HEK293 (cell line): ENCODE results near the gene KLC1.

Experiments
- CTCF ChIA-PET: fragments of 350-600 bp; formaldehyde crosslinking; extraction: SDS; loops from one replicate; lab custom pipeline; 2021; ENCODE audit warnings: antibody characterized with exemption; lab: Yijun Ruan, JAX
- POLR2A ChIA-PET: fragments of 300-600 bp; formaldehyde crosslinking; extraction: SDS; loops from one replicate; lab custom pipeline; 2020; ENCODE audit warnings: antibody characterized with exemption, inconsistent platforms; lab: Yijun Ruan, JAX
- H3K27ac ChIP-seq: fragments of 200-500 bp; sonication (Bioruptor generic); 2 replicates; pipeline ENCODE4 v1.5.1; 2014; ENCODE audit warnings: low read depth, low read length, control low read depth, inconsistent platforms; ENCODE audit errors: extremely low read depth
- H3K36me3 ChIP-seq, 2 experiments: fragments of 200-500 bp in 1 of 2; sonication (Bioruptor generic) in 1 of 2; 1 replicate in 1 of 2; 2 replicates in 1 of 2; pipeline ENCODE4 v1.5.1; 2014 to 2017; ENCODE audit warnings: inconsistent platforms in 2 of 2, low read length in 2 of 2; ENCODE audit not compliant: control insufficient read depth in 2 of 2, insufficient read depth in 1 of 2
- H3K4me1 ChIP-seq: fragments of 200-500 bp; sonication (Bioruptor generic); 2 replicates; pipeline ENCODE4 v1.5.1; 2014; ENCODE audit warnings: mild to moderate bottlenecking, low read length, inconsistent platforms; ENCODE audit not compliant: control insufficient read depth, insufficient read depth
- H3K4me3 ChIP-seq: 2 replicates; pipeline ENCODE4 v1.5.1; 2011; ENCODE audit warnings: low read depth, mild to moderate bottlenecking, control low read depth, low read length, moderate library complexity
- H3K9me3 ChIP-seq: fragments of 200-500 bp; sonication (Bioruptor generic); 2 replicates; pipeline ENCODE4 v1.5.1; 2014; ENCODE audit warnings: low read depth, low read length, inconsistent platforms; ENCODE audit not compliant: control insufficient read depth, insufficient read depth
- BCL11A ChIP-seq: fragments of 450-650 bp; formaldehyde crosslinking; IDR thresholded peaks from 2 replicates; pipeline ENCODE4 v1.5.1; 2016; ENCODE audit warnings: low read depth, missing biosample characterization, missing genetic modification characterization
- EGR2 ChIP-seq: fragments of 450-650 bp; formaldehyde crosslinking; IDR thresholded peaks from 2 replicates; pipeline ENCODE4 v1.5.1; 2016; ENCODE audit warnings: low read depth, missing biosample characterization, missing genetic modification characterization
- GLIS1 ChIP-seq: fragments of 450-650 bp; formaldehyde crosslinking; IDR thresholded peaks from 2 replicates; pipeline ENCODE4 v1.5.1; 2016; ENCODE audit warnings: missing biosample characterization, missing genetic modification characterization
- KLF8 ChIP-seq: fragments of 450-650 bp; formaldehyde crosslinking; IDR thresholded peaks from 2 replicates; pipeline ENCODE4 v1.5.1; 2016; ENCODE audit warnings: missing biosample characterization, missing genetic modification characterization
- SCRT2 ChIP-seq: fragments of 450-650 bp; formaldehyde crosslinking; IDR thresholded peaks from 2 replicates; pipeline ENCODE4 v1.5.1; 2016; ENCODE audit warnings: missing biosample characterization, missing genetic modification characterization
- SP3 ChIP-seq: fragments of 450-650 bp; formaldehyde crosslinking; IDR thresholded peaks from 2 replicates; pipeline ENCODE4 v1.5.1; 2016; ENCODE audit warnings: missing biosample characterization, missing genetic modification characterization
- YY2 ChIP-seq: fragments of 450-650 bp; formaldehyde crosslinking; IDR thresholded peaks from 2 replicates; pipeline ENCODE4 v1.5.1; 2016; ENCODE audit warnings: missing biosample characterization, missing genetic modification characterization
- ZBTB20 ChIP-seq: fragments of 450-650 bp; formaldehyde crosslinking; IDR thresholded peaks from 2 replicates; pipeline ENCODE4 v1.5.1; 2016; ENCODE audit warnings: missing biosample characterization, missing genetic modification characterization
- ZBTB26 ChIP-seq: fragments of 450-650 bp; formaldehyde crosslinking; optimal IDR thresholded peaks from 2 replicates; pipeline ENCODE3; 2016; ENCODE audit warnings: missing biosample characterization, mild to moderate bottlenecking, missing genetic modification characterization
- ZBTB8A ChIP-seq: fragments of 450-650 bp; formaldehyde crosslinking; IDR thresholded peaks from 2 replicates; pipeline ENCODE4 v1.5.1; 2016; ENCODE audit warnings: missing biosample characterization, missing genetic modification characterization
- ZFHX2 ChIP-seq: fragments of 450-650 bp; formaldehyde crosslinking; conservative IDR thresholded peaks from 2 replicates; pipeline ENCODE4 v1.5.1; 2016; ENCODE audit warnings: missing biosample characterization, missing genetic modification characterization
- ZIC2 ChIP-seq: fragments of 450-650 bp; formaldehyde crosslinking; IDR thresholded peaks from 2 replicates; pipeline ENCODE4 v1.5.1; 2016; ENCODE audit warnings: missing biosample characterization, missing genetic modification characterization
- ZNF2 ChIP-seq: fragments of 450-650 bp; formaldehyde crosslinking; IDR thresholded peaks from 2 replicates; pipeline ENCODE4 v1.5.1; 2016; ENCODE audit warnings: missing biosample characterization, missing genetic modification characterization
- ZNF433 ChIP-seq: fragments of 450-650 bp; formaldehyde crosslinking; IDR thresholded peaks from 2 replicates; pipeline ENCODE4 v1.5.1; 2016; ENCODE audit warnings: missing biosample characterization, missing genetic modification characterization, low read depth
- TF ChIP-seq, protein P1 (sequence below): fragments of 450-650 bp; formaldehyde crosslinking; IDR thresholded peaks from 2 replicates; pipeline ENCODE4 v1.5.1; 2016; ENCODE audit warnings: missing biosample characterization, missing genetic modification characterization

Gene KLC1

DNA sequence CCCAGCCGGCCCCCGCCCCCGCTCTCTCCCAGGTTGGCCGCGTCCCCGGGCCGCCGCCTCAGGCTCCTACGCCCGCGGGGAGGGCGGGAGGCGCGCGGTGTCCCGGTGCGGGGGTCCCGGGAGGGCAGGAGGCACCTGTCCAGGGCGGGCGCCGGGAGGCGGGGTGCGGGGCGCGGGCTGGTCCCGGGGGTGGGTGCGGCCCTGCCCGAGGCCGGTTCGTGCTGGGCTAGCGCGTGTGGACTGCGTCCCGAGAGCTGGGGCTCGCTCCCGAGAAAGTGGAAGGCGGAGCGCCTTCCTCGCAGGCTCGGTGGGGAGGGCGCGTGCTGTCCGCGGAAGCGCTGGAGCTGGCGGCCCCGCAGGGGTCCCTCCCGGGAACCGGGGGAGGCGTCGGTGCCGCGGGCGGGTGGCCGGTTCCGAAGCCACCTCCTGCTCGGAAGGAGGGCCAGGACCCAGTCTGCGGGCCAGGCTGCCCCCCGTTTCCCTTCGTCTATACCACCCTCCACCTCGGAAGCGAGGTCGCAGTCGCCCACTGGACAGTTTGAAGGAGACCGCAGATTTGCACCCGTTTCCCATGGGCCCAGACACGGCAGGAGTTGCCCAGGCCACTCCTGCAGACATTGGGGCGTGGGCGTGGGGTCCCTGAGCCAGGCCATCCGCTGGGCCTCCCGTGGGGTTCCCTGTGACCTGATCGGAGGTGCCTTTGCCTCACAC is 87.2 kb downstream of the KLC1 start (continued):
- TF ChIP-seq, protein P1, sequence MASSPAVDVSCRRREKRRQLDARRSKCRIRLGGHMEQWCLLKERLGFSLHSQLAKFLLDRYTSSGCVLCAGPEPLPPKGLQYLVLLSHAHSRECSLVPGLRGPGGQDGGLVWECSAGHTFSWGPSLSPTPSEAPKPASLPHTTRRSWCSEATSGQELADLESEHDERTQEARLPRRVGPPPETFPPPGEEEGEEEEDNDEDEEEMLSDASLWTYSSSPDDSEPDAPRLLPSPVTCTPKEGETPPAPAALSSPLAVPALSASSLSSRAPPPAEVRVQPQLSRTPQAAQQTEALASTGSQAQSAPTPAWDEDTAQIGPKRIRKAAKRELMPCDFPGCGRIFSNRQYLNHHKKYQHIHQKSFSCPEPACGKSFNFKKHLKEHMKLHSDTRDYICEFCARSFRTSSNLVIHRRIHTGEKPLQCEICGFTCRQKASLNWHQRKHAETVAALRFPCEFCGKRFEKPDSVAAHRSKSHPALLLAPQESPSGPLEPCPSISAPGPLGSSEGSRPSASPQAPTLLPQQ (tag by site-specific recombination) = 0 out of 2 replicates have a peak, but pooled peaks have one; percentile 20
- TF ChIP-seq ZBTB8A (tag by site-specific recombination) = peak; percentile 42
- peak; percentile 92 for TF ChIP-seq ZBTB26 (tag by site-specific recombination)
- TF ChIP-seq ZBTB20 (tag by site-specific recombination) = 0 out of 2 replicates have a peak, but pooled peaks have one; percentile 11
- 0 out of 2 replicates have a peak, but pooled peaks have one; percentile 5 for TF ChIP-seq BCL11A (tag by site-specific recombination)
- TF ChIP-seq KLF8 (tag by site-specific recombination) = peak; percentile 30; the same call in 1 of the 2 replicates

DNA sequence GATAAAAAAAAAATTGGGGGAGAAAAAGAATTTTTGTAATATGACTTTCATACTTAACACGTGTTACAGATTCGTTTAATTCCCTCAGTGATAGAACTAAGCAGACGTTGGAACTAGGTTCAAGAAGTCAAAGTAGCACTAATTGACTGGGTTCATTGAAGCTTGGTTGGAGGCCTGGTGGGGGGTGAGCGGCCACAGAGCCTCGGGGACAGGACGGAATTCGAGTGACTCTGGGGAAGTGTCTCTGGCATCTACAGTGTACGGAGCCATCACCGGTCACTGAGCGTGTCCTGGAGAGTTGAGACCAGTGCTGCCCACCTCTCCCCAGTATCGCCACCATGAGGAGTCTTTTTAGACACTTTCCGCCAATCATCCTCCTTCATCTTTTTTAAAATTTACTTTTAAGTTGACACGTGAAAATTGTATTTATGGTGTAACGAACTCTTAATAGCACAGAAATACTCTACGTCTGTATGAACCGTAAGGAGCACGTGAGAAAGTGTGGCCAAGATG is 87.9 kb downstream of the KLC1 start:
- peaks cover 12% of the 10 kb centered on the region for H3K4me1 ChIP-seq
- POLR2A ChIA-PET = interaction anchor here (0.8 kb wide), 1 partner anchor 188 kb away, joined by 3 read pairs; no protein-coding TSS in a partner anchor
- no peaks in the 10 kb centered on the region for H3K9me3 ChIP-seq
- CTCF ChIA-PET = interaction anchor here (0.9 kb wide), 1 partner anchor 23 kb away, joined by 5 read pairs; no protein-coding TSS in a partner anchor
- H3K27ac ChIP-seq = no peak overlapping the region
- peak overlapping the region; percentile 87 for H3K4me3 ChIP-seq
- H3K36me3 ChIP-seq = peaks cover 3 to 29% of the 10 kb centered on the region in 2 experiments; a peak in 2 of 3 replicates
- TF ChIP-seq GLIS1 (tag by site-specific recombination) = peak; percentile 73
- no peak for TF ChIP-seq YY2 (tag by site-specific recombination)
- TF ChIP-seq SP3 (tag by site-specific recombination) = no peak

- H3K36me3 ChIP-seq = peaks cover 3 to 12% of the 10 kb centered on the region in 2 experiments; a peak in 2 of 3 replicates
- H3K4me1 ChIP-seq = peaks cover 12% of the 10 kb centered on the region
- H3K9me3 ChIP-seq = no peaks in the 10 kb centered on the region
- CTCF ChIA-PET = no interaction called here
- H3K27ac ChIP-seq = no peak overlapping the region
- no peak overlapping the region for H3K4me3 ChIP-seq
- TF ChIP-seq ZFHX2 = peak; percentile 66
- no peak for TF ChIP-seq ZNF2 (tag by site-specific recombination)
- TF ChIP-seq EGR2 (tag by site-specific recombination) = peak; percentile 70
- POLR2A ChIA-PET = interaction anchor here (1.4 kb wide), 1 partner anchor 14 kb away, joined by 3 read pairs; no protein-coding TSS in a partner anchor
Observed at GRCh38 chr14:103718572-103718971, 89.6 kb downstream of the KLC1 start.

GRCh38 chr14:103719751-103720150 is 90.7 kb downstream of the KLC1 start:
- peaks cover 8% of the 10 kb centered on the region for H3K4me1 ChIP-seq
- H3K4me3 ChIP-seq = no peak overlapping the region
- CTCF ChIA-PET = interaction anchor here (0.6 kb wide), 1 partner anchor 108 kb away, joined by 3 read pairs; no protein-coding TSS in a partner anchor
- H3K9me3 ChIP-seq = no peaks in the 10 kb centered on the region
- POLR2A ChIA-PET = interaction anchor here (1.4 kb wide), 1 partner anchor 13 kb away, joined by 3 read pairs; no protein-coding TSS in a partner anchor
- no peak overlapping the region for H3K27ac ChIP-seq
- peaks cover 3 to 7% of the 10 kb centered on the region in 2 experiments; a peak in 2 of 3 replicates for H3K36me3 ChIP-seq
- TF ChIP-seq SCRT2 (tag by site-specific recombination) = 0 out of 2 replicates have a peak, but pooled peaks have one; percentile 4
- TF ChIP-seq ZNF433 = no peak
- TF ChIP-seq ZIC2 = peak; percentile 47; the same call in 1 of the 2 replicates
